CD14-positive monocyte (primary cell): Measurements from ENCODE around the gene PEX16. TPM values are rescaled to one million over a fixed set of nuclear protein-coding genes. Genes with fewer than 3 reads are reported as not detected.

ENCODE experiments used
- DNase-seq, 3 donors: peaks; one replicate each; pipeline ENCODE4 v3.0.0-alpha.2; 2011 to 2022
- H2AFZ ChIP-seq: 2 replicates; pipeline ENCODE4 v1.6.0; 2012; ENCODE audit warnings: mild to moderate bottlenecking, low read depth, low read length, inconsistent platforms; ENCODE audit not compliant: insufficient read depth, poor library complexity, severe bottlenecking
- H3K27ac ChIP-seq, 2 donors: 1 replicate in 1 of 2; 2 replicates in 1 of 2; pipeline ENCODE4 v1.5.1; 2012 to 2013; ENCODE audit warnings: low read length in 2 of 2, control low read depth in 1 of 2, inconsistent platforms in 1 of 2, low read depth in 1 of 2, mild to moderate bottlenecking in 1 of 2
- H3K27me3 ChIP-seq, 2 donors: one replicate each; pipeline versions ENCODE4 v1.6.0 to v1.6.1; 2011 to 2013; ENCODE audit warnings: low read length in 2 of 2; ENCODE audit not compliant: control insufficient read depth in 2 of 2, insufficient read depth in 2 of 2
- H3K36me3 ChIP-seq, 2 donors: replicated peaks in 1 of 2; 1 replicate in 1 of 2; 2 replicates in 1 of 2; pipeline versions ENCODE4 v1.5.1 to v1.6.1; 2012 to 2013; ENCODE audit warnings: low read length in 2 of 2, control low read depth in 1 of 2, inconsistent platforms in 1 of 2, mild to moderate bottlenecking in 1 of 2; ENCODE audit not compliant: insufficient read depth in 2 of 2, control insufficient read depth in 1 of 2
- H3K4me1 ChIP-seq, 2 donors: 1 replicate in 1 of 2; 2 replicates in 1 of 2; pipeline versions ENCODE4 v1.5.1 to v1.6.1; 2012 to 2013; ENCODE audit warnings: low read length in 2 of 2, control low read depth in 1 of 2, inconsistent platforms in 1 of 2, mild to moderate bottlenecking in 1 of 2, moderate library complexity in 1 of 2; ENCODE audit not compliant: insufficient read depth in 2 of 2, control insufficient read depth in 1 of 2
- H3K4me2 ChIP-seq: replicated peaks from 2 replicates; pipeline ENCODE3; 2012; ENCODE audit warnings: low read length, moderate library complexity, mild to moderate bottlenecking; ENCODE audit not compliant: poor library complexity, severe bottlenecking; ENCODE audit errors: extremely low read depth
- H3K4me3 ChIP-seq, 3 experiments: fragments of 200-600 bp in 1 of 3; sonication (generic) in 1 of 3; replicated peaks in 1 of 3; 1 replicate in 2 of 3; 2 replicates in 1 of 3; pipeline ENCODE4 v1.5.1; 2011 to 2013; ENCODE audit warnings: low read length in 3 of 3, mild to moderate bottlenecking in 3 of 3, control low read depth in 2 of 3, low read depth in 2 of 3, inconsistent platforms in 1 of 3, moderate library complexity in 1 of 3
- H3K79me2 ChIP-seq: 2 replicates; pipeline ENCODE4 v1.6.0; 2012; ENCODE audit warnings: mild to moderate bottlenecking, control low read depth, inconsistent platforms, low read length, moderate library complexity; ENCODE audit not compliant: insufficient read depth
- H3K9ac ChIP-seq: 2 replicates; pipeline ENCODE4 v1.6.0; 2017; ENCODE audit warnings: low read length, mild to moderate bottlenecking; ENCODE audit not compliant: insufficient read depth, poor library complexity, severe bottlenecking
- H3K9me3 ChIP-seq, 2 donors: replicated peaks in 1 of 2; 1 replicate in 1 of 2; 2 replicates in 1 of 2; pipeline versions ENCODE4 v1.5.1 to v1.6.1; 2012 to 2013; ENCODE audit warnings: low read length in 2 of 2, control low read depth in 1 of 2; ENCODE audit not compliant: control insufficient read depth in 1 of 2, insufficient read depth in 1 of 2
- H4K20me1 ChIP-seq: 2 replicates; pipeline ENCODE4 v1.6.0; 2012; ENCODE audit warnings: mild to moderate bottlenecking, low read length, control low read depth, moderate library complexity; ENCODE audit not compliant: insufficient read depth
- H3K27ac Mint-ChIP-seq, 7 donors: one replicate each; pipeline ENCODE4 v1.8.0; 2020; ENCODE audit warnings: mild to moderate bottlenecking in 7 of 7, mixed read lengths in 7 of 7, moderate library complexity in 6 of 7, inconsistent platforms in 2 of 7
- H3K27me3 Mint-ChIP-seq, 3 donors: one replicate each; pipeline ENCODE4 v1.8.0; 2021 to 2022; ENCODE audit warnings: low read depth in 3 of 3, mild to moderate bottlenecking in 3 of 3, mixed read lengths in 3 of 3, moderate library complexity in 3 of 3, inconsistent platforms in 1 of 3
- H3K36me3 Mint-ChIP-seq, 2 donors: one replicate each; pipeline ENCODE4 v1.8.0; 2020; ENCODE audit warnings: mixed read lengths in 2 of 2, inconsistent platforms in 1 of 2, mild to moderate bottlenecking in 1 of 2
- H3K4me1 Mint-ChIP-seq: one replicate; pipeline ENCODE4 v1.8.0; 2020; ENCODE audit warnings: mild to moderate bottlenecking, mixed read lengths
- H3K4me3 Mint-ChIP-seq, 2 donors: one replicate each; pipeline ENCODE4 v1.8.0; 2020; ENCODE audit warnings: mild to moderate bottlenecking in 2 of 2, mixed read lengths in 2 of 2, moderate library complexity in 1 of 2
- H3K9me3 Mint-ChIP-seq, 7 donors: one replicate each; pipeline ENCODE4 v1.8.0; 2020 to 2022; ENCODE audit warnings: mixed read lengths in 7 of 7, mild to moderate bottlenecking in 6 of 7, moderate library complexity in 6 of 7, inconsistent platforms in 2 of 7
- WGBS: methylation state at CpG from one replicate; pipeline ENCODE4 v1.1.5; 2013; ENCODE audit warnings: missing lambda C conversion rate; ENCODE audit not compliant: insufficient coverage; 5-methylcytosine and 5-hydroxymethylcytosine counted together
- intact Hi-C, 2 donors: fragments of 100-400 bp; cut with micrococcal nuclease; formaldehyde crosslinking; loops; one replicate each; pipeline versions ENCODE4 v1.15.0 to v1.15.1; 2023
- polyA plus RNA-seq, 3 donors: library from polyadenylated mRNA; depleted of rRNA in 1 of 3; unstranded in 2 of 3; stranded (reverse) in 1 of 3; fragments of 300-500 nt in 2 of 3; fragments of >200 nt in 1 of 3; fragmentation: Illumina TruSeq in 2 of 3; gene quantifications; 1 replicate in 2 of 3; 2 replicates in 1 of 3; pipeline ENCODE4 v1.2.3, GENCODE V29; 2012 to 2021
- TF ChIP-seq, protein P1 (sequence below): fragments of 200-600 bp; IDR thresholded peaks from one replicate; pipeline ENCODE4 v1.8.0; 2022; ENCODE audit warnings: antibody characterized with exemption, mild to moderate bottlenecking

The PEX16 gene
- polyA plus RNA-seq, 3 donors, result 33.8 to 46.1 (median 35.1) TPM

DNA sequence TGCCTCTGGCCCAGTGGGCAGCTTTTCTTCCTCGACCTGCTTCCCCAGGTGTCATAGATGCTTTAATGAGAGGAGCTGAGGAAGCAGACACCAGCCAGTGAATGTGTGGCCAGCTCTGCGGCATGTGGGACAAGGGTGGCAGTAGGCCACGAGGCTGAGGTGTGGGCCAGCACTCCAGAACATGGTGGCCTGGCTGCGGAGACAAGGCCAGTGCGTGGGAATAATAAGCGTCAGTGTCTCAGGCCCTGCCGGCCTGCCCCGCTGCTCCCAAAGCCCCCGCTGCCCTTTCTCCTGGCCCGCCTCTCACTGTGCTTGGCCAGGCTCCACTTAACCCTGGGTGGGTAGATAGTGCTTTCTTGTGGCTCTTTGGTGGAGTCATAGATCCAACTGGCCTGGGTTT, 30.1 kb downstream of the PEX16 start:
- no peak overlapping the region for H3K27ac Mint-ChIP-seq

DNA sequence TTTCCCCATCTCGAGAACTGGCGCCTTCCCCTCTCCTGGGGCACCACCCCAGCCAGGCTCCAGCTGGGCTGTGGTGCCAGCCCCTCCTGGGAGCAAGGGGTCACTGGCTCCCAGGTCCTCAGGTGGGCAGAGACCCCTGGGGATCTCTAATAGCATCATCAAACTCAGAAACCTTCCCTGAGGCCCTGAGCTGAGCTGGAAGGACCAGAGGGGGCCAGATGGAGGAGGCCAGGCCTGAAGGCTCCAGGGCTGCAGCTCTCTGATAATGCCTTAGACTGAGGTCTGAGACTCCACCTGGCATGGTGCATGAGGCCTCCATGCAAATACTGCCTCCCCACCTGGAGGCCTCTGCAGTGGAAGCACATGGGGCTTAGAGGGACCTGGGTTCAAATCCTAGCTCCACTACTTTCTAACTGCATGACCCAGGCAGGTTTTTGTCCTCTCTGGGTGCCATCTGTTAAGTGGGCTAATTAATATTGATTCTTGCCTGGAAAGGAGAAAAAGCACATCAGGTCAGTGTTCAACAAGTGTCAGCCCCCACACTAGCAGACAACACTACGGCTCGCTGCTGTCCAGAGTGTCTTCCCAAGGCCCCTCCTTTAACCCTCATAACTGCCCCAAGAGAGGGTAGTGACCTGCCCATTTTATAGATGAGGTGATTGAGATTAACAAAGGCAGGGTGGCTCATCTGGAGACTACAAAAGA, 30.7 kb downstream of the PEX16 start:
- intact Hi-C loops, result no loop called here
- peaks cover 25% of the 10 kb centered on the region for H4K20me1 ChIP-seq
- H3K36me3 ChIP-seq, result peaks cover 5 to 6% of the 10 kb centered on the region in 2 donors
- H3K27ac ChIP-seq, result no peak overlapping the region
- no peak overlapping the region for H3K4me3 ChIP-seq
- Mint-ChIP-seq H3K4me3 (peak overlapping the region in 1 of 2 donors; percentile 37), H3K9me3 (peaks cover 0 to 5% (median 0%) of the 10 kb centered on the region in 7 donors), H3K36me3 (peaks cover 5 to 6% of the 10 kb centered on the region in 2 donors), H3K27me3 (peaks cover 20 to 46% (median 29%) of the 10 kb centered on the region in 3 donors), H3K4me1 (peaks cover 3% of the 10 kb centered on the region), H3K27ac (no peak overlapping the region)
- peaks cover 14 to 26% of the 10 kb centered on the region in 2 donors for H3K27me3 ChIP-seq
- no CpG with 5 or more reads among the region's 4 CpGs for WGBS
- H2AFZ ChIP-seq, result no peak overlapping the region
- peaks cover 5 to 6% of the 10 kb centered on the region in 2 donors for H3K4me1 ChIP-seq
- no peak overlapping the region for H3K4me2 ChIP-seq
- H3K9ac ChIP-seq, result no peak overlapping the region
- no peak for DNase-seq
- TF ChIP-seq, protein P1, sequence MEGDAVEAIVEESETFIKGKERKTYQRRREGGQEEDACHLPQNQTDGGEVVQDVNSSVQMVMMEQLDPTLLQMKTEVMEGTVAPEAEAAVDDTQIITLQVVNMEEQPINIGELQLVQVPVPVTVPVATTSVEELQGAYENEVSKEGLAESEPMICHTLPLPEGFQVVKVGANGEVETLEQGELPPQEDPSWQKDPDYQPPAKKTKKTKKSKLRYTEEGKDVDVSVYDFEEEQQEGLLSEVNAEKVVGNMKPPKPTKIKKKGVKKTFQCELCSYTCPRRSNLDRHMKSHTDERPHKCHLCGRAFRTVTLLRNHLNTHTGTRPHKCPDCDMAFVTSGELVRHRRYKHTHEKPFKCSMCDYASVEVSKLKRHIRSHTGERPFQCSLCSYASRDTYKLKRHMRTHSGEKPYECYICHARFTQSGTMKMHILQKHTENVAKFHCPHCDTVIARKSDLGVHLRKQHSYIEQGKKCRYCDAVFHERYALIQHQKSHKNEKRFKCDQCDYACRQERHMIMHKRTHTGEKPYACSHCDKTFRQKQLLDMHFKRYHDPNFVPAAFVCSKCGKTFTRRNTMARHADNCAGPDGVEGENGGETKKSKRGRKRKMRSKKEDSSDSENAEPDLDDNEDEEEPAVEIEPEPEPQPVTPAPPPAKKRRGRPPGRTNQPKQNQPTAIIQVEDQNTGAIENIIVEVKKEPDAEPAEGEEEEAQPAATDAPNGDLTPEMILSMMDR, result no peak
- no peaks in the 10 kb centered on the region for H3K9me3 ChIP-seq
- H3K79me2 ChIP-seq, result no peaks in the 10 kb centered on the region

More for the DNA sequence above, 30.1 kb downstream of the PEX16 start:
- TF ChIP-seq, protein P1, result no peak
- 96% methylated on average over 10 of the region's 10 CpGs for WGBS
- H3K36me3 Mint-ChIP-seq, result no peaks in the 10 kb centered on the region
- intact Hi-C loops, result no loop called here
- Histone ChIP-seq H3K79me2 (no peaks in the 10 kb centered on the region), H3K36me3 (peaks cover 0 to 2% of the 10 kb centered on the region in 2 donors), H3K4me2 (no peak overlapping the region), H3K4me1 (peaks cover 5 to 6% of the 10 kb centered on the region in 2 donors), H3K9me3 (no peaks in the 10 kb centered on the region), H3K9ac (no peak overlapping the region), H4K20me1 (peaks cover 25% of the 10 kb centered on the region), H3K4me3 (no peak overlapping the region), H3K27me3 (peaks cover 14 to 27% of the 10 kb centered on the region in 2 donors), H2AFZ (no peak overlapping the region), H3K27ac (no peak overlapping the region)
- H3K4me3 Mint-ChIP-seq, result no peak overlapping the region
- H3K9me3 Mint-ChIP-seq, result peaks cover 0 to 5% (median 0%) of the 10 kb centered on the region in 7 donors
- H3K27me3 Mint-ChIP-seq, result peaks cover 20 to 46% (median 29%) of the 10 kb centered on the region in 3 donors
- no peak for DNase-seq
- H3K4me1 Mint-ChIP-seq, result peaks cover 3% of the 10 kb centered on the region
